Measurements from ENCODE around the gene HTR7. TPM values are rescaled to one million over a fixed set of nuclear protein-coding genes. Genes with fewer than 3 reads are reported as not detected.

HTR7 gene
- total and polyA plus RNA-seq, 9 of the 15 experiments (the other 6 are each of a cell fraction or from before 2014, with no cell fraction given): 0.07 to 0.33 (median 0.18) TPM

DNA sequence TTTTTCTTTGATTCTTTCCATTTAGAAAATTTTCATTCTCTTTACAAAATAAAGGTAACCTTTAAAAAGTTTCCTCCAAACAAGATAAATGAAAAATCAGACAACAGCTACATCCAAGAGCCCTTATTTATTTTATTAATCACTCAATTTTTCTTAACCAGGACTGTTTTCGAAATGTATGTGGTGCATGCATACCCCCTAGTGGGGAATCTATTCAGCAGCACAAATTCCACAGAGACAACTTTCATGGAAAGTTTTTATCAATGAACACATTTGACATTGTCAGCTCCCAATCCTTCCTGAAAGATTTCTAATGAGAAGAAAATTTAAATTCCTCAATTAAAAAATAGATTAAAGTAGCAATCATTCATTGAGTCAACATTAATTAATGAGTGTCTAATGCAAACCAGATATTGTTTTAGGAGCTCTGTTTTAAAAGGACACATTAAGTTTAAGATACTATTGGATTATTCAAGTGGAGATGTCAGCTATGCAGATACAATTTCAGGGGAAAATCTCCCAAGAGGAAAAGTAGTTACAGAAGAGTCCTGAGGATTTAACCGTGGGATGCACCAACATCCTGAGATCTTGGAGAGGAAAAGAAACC is 5.2 kb upstream of the HTR7 start:
- H2AFZ ChIP-seq (ENCODE audit: low read depth, low read length): no peak overlapping the region
- no peaks in the 10 kb centered on the region for H3K27me3 ChIP-seq (ENCODE audit: control insufficient read depth in 2 of 2, insufficient read depth in 2 of 2, low read length in 2 of 2)
- no TSS peak for BruUV-seq (replicated peaks)
- WGBS (ENCODE audit: insufficient coverage, low coverage, missing lambda C conversion rate): 0% methylated on average over 2 of the region's 2 CpGs
- 0 out of 3 replicates have a peak, but pooled peaks have one; percentile 44 for ATAC-seq
- H3K79me2 ChIP-seq (ENCODE audit: control insufficient read depth, insufficient read depth, low read length): no peaks in the 10 kb centered on the region
- CTCF ChIA-PET (ENCODE audit: low intra/inter-chr PET ratio): interaction anchor here (1.6 to 1.8 kb wide), 2 partner anchors 112 to 1070 kb away, joined by 4 to 7 read pairs; no protein-coding TSS in a partner anchor
- no peak overlapping the region for H3K9ac ChIP-seq (ENCODE audit: insufficient read depth in 1 of 2, low read depth in 2 of 2, low read length in 2 of 2)
- POLR2A ChIA-PET: no interaction called here
- H3K4me1 ChIP-seq (replicated peaks in 1 of 2; ENCODE audit: control insufficient read depth in 2 of 2, insufficient read depth in 2 of 2, low read length in 2 of 2): peaks cover 0 to 3% of the 10 kb centered on the region in 2 experiments; a peak in 2 of 5 replicates
- H3K9me1 ChIP-seq (ENCODE audit: control insufficient read depth, insufficient read depth, low read length): no peaks in the 10 kb centered on the region
- H3K27ac ChIP-seq (ENCODE audit: extremely low read depth, low read depth, low read length): no peak overlapping the region
- H4K20me1 ChIP-seq (replicated peaks; ENCODE audit: control insufficient read depth, insufficient read depth, low read length): no peaks in the 10 kb centered on the region
- peak; percentile 29 for FAIRE-seq
- H3K9me3 ChIP-seq (replicated peaks; ENCODE audit: control insufficient read depth, insufficient read depth, low read depth, low read length): no peaks in the 10 kb centered on the region
- no peak overlapping the region for H3K4me3 ChIP-seq
- no peaks in the 10 kb centered on the region for H3K36me3 ChIP-seq (ENCODE audit: control insufficient read depth, insufficient read depth, low read length)
- peak in 3 of 4 experiments; percentile 13 to 22 (median 19) for DNase-seq (ENCODE audit: extremely low read depth in 1 of 4, low spot score in 3 of 4)
- in situ Hi-C loops (cut with MboI): loop anchor here (25.0 kb wide), 1 partner anchor 1426 kb away; no protein-coding TSS in a partner anchor
- H3K4me2 ChIP-seq (ENCODE audit: insufficient read depth, low read length): no peak overlapping the region
- intact Hi-C loops (cut with micrococcal nuclease): loop anchor here (1.0 to 5.0 kb wide), 4 partner anchors 84 to 1436 kb away; no protein-coding TSS in a partner anchor
- TF ChIP-seq SMC3 (conservative IDR thresholded peaks at IDR 0.05; ENCODE audit: insufficient read depth, low read depth, low read length) (0 out of 2 replicates have a peak, but pooled peaks have one; percentile 44), RAD21 (CRISPR knock-in tag; conservative IDR thresholded peaks at IDR 0.05 in 1 of 2, IDR thresholded peaks at IDR 0.05 in 1 of 2) (peak; percentile 70 to 73), PCBP1 (IDR thresholded peaks at IDR 0.05; ENCODE audit: low read depth, low read length, poor library complexity, severe bottlenecking) (no peak)
- TF ChIP-seq, protein P1, sequence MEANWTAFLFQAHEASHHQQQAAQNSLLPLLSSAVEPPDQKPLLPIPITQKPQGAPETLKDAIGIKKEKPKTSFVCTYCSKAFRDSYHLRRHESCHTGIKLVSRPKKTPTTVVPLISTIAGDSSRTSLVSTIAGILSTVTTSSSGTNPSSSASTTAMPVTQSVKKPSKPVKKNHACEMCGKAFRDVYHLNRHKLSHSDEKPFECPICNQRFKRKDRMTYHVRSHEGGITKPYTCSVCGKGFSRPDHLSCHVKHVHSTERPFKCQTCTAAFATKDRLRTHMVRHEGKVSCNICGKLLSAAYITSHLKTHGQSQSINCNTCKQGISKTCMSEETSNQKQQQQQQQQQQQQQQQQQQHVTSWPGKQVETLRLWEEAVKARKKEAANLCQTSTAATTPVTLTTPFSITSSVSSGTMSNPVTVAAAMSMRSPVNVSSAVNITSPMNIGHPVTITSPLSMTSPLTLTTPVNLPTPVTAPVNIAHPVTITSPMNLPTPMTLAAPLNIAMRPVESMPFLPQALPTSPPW (CRISPR knock-in tag; IDR thresholded peaks at IDR 0.05): no peak
- TF ChIP-seq, protein P2, sequence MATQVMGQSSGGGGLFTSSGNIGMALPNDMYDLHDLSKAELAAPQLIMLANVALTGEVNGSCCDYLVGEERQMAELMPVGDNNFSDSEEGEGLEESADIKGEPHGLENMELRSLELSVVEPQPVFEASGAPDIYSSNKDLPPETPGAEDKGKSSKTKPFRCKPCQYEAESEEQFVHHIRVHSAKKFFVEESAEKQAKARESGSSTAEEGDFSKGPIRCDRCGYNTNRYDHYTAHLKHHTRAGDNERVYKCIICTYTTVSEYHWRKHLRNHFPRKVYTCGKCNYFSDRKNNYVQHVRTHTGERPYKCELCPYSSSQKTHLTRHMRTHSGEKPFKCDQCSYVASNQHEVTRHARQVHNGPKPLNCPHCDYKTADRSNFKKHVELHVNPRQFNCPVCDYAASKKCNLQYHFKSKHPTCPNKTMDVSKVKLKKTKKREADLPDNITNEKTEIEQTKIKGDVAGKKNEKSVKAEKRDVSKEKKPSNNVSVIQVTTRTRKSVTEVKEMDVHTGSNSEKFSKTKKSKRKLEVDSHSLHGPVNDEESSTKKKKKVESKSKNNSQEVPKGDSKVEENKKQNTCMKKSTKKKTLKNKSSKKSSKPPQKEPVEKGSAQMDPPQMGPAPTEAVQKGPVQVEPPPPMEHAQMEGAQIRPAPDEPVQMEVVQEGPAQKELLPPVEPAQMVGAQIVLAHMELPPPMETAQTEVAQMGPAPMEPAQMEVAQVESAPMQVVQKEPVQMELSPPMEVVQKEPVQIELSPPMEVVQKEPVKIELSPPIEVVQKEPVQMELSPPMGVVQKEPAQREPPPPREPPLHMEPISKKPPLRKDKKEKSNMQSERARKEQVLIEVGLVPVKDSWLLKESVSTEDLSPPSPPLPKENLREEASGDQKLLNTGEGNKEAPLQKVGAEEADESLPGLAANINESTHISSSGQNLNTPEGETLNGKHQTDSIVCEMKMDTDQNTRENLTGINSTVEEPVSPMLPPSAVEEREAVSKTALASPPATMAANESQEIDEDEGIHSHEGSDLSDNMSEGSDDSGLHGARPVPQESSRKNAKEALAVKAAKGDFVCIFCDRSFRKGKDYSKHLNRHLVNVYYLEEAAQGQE (IDR thresholded peaks at IDR 0.05; ENCODE audit: borderline replicate concordance): peak; percentile 42; the same call in 1 of the 2 replicates
- TF ChIP-seq, protein P2 (CRISPR knock-in tag; IDR thresholded peaks at IDR 0.05; ENCODE audit: low read depth): no peak
- TF ChIP-seq, protein P3, sequence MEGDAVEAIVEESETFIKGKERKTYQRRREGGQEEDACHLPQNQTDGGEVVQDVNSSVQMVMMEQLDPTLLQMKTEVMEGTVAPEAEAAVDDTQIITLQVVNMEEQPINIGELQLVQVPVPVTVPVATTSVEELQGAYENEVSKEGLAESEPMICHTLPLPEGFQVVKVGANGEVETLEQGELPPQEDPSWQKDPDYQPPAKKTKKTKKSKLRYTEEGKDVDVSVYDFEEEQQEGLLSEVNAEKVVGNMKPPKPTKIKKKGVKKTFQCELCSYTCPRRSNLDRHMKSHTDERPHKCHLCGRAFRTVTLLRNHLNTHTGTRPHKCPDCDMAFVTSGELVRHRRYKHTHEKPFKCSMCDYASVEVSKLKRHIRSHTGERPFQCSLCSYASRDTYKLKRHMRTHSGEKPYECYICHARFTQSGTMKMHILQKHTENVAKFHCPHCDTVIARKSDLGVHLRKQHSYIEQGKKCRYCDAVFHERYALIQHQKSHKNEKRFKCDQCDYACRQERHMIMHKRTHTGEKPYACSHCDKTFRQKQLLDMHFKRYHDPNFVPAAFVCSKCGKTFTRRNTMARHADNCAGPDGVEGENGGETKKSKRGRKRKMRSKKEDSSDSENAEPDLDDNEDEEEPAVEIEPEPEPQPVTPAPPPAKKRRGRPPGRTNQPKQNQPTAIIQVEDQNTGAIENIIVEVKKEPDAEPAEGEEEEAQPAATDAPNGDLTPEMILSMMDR (IDR thresholded peaks at IDR 0.05 in 2 of 3, conservative IDR thresholded peaks at IDR 0.05 in 1 of 3; ENCODE audit: insufficient read depth in 2 of 3, low read depth in 1 of 3, low read length in 3 of 3): peak; percentile 42 to 70 (median 50); a peak in 4 of 6 replicates

Data from K562 (cell line).